ENCODE data around the gene ADAMTSL3.

DNA sequence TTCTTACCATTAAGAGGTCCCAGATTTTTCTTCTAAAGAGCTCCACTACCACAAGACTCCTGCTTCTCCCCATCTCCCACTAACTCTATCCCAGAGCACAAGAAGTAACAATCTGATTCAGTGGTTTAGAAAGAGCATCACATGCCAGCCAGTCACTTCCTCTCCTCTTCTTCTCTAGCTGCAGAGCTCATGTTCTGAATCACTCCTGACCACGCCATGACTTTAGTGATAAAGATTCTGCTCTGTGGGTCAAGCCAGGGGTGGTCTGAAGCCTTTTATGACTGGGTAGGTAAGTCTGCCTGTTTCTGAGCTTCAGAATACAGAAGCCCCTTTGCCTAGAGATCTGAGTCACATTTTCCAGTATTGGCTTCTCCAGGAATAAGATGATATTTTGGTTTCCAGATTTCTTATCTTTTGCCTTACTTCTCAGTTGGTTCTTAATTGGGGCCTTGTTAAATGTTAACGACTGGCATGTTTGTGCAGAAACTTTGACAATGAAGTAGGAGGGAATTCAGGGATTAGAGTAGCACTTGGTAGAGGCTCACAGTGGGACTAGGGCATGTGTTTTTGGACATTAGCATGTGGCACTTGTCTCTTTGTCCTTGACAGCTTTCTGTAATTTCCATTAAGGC, 27.6 kb upstream of the ADAMTSL3 start:
- no peak for TF ChIP-seq POLR2AphosphoS5 (IDR thresholded peaks at IDR 0.05; ENCODE audit: low read depth, low read length)
- TF ChIP-seq, protein P1, sequence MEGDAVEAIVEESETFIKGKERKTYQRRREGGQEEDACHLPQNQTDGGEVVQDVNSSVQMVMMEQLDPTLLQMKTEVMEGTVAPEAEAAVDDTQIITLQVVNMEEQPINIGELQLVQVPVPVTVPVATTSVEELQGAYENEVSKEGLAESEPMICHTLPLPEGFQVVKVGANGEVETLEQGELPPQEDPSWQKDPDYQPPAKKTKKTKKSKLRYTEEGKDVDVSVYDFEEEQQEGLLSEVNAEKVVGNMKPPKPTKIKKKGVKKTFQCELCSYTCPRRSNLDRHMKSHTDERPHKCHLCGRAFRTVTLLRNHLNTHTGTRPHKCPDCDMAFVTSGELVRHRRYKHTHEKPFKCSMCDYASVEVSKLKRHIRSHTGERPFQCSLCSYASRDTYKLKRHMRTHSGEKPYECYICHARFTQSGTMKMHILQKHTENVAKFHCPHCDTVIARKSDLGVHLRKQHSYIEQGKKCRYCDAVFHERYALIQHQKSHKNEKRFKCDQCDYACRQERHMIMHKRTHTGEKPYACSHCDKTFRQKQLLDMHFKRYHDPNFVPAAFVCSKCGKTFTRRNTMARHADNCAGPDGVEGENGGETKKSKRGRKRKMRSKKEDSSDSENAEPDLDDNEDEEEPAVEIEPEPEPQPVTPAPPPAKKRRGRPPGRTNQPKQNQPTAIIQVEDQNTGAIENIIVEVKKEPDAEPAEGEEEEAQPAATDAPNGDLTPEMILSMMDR (IDR thresholded peaks at IDR 0.05 in 2 of 3, conservative IDR thresholded peaks at IDR 0.05 in 1 of 3; ENCODE audit: borderline replicate concordance in 1 of 3, insufficient read depth in 1 of 3, low read depth in 2 of 3, low read length in 2 of 3), result no peak
- no peak for TF ChIP-seq EZH2 (IDR thresholded peaks at IDR 0.05)
- no peak for TF ChIP-seq CEBPB (IDR thresholded peaks at IDR 0.05; ENCODE audit: low read depth)
- TF ChIP-seq CBX3 (IDR thresholded peaks at IDR 0.05; ENCODE audit: low read depth), result no peak

All from HCT116 (cell line).